ENCODE data around the gene ANO8.

DNA sequence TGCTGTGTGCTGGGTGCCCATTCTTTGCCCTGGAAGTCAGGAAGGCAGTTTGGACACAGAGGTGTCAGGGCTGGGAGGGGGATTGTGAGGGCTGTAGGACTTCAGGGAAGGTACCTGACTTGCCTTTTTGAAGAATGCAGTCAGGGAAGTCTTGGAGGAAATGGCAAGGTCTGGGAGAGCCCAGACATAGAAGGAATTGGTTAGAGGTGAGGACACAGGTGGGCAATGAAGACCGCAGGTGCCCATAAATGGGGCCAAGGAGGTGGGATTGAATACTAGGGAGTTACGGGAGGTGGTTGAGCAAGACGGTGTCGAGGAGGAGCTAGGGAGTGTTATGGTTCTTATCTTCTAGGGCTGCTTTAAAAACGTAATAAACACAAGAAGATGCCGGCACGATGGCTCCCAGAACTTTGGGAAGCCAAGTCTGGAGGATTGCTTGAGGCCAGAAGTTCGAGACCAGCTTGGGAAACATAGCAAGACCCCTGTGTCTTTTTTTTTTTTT lies 26.7 kb downstream of the ANO8 start:
- TF ChIP-seq CTCF (IDR thresholded peaks at IDR 0.05) (no peak), POLR2A (IDR thresholded peaks at IDR 0.05) (no peak)

All from body of pancreas (tissue), 4 donors.